Panc1 (cell line): ENCODE data around the gene NPPA. TPM values are rescaled to one million over a fixed set of nuclear protein-coding genes. Genes with fewer than 3 reads are reported as not detected.

Experiments
- ATAC-seq: fragments of 200-7000 bp; cut with Tn5 transposase; 2 replicates; pipeline ENCODE4 v1.9.1; 2020; ENCODE audit warnings: mild to moderate bottlenecking, moderate library complexity
- BruUV-seq: library from RNA; stranded (reverse); fragments of 400-500 nt; replicated peaks from 2 replicates; lab custom pipeline; 2021; lab: Mats Ljungman, UMichigan
- CTCF ChIA-PET: fragments of 300-600 bp; sonication (Branson Sonifier 250); formaldehyde crosslinking; loops from one replicate; lab custom pipeline; 2022; ENCODE audit warnings: antibody characterized with exemption; lab: Charles Lee
- POLR2A ChIA-PET: fragments of 300-600 bp; sonication (Branson Sonifier 250); formaldehyde crosslinking; loops from one replicate; lab custom pipeline; 2022; ENCODE audit warnings: antibody characterized with exemption; lab: Charles Lee
- DNase-seq: peaks from one replicate; pipeline ENCODE4 v3.0.0-alpha.2; 2010; ENCODE audit warnings: low read depth, low spot score
- H3K27ac ChIP-seq: 2 replicates; pipeline ENCODE4 v1.5.1; 2011; ENCODE audit warnings: mild to moderate bottlenecking, low read length, inconsistent platforms
- H3K27me3 ChIP-seq: fragments of 200-500 bp; sonication (Bioruptor generic); 2 replicates; pipeline ENCODE4 v1.6.0; 2014; ENCODE audit warnings: low read length, inconsistent platforms; ENCODE audit not compliant: control insufficient read depth, insufficient read depth
- H3K36me3 ChIP-seq: fragments of 200-500 bp; sonication (Bioruptor generic); 2 replicates; pipeline ENCODE4 v1.5.1; 2014; ENCODE audit warnings: inconsistent platforms, mild to moderate bottlenecking, low read length, moderate library complexity; ENCODE audit not compliant: control insufficient read depth, insufficient read depth
- H3K4me1 ChIP-seq: 2 replicates; pipeline ENCODE4 v1.5.1; 2011; ENCODE audit warnings: inconsistent platforms, mild to moderate bottlenecking, low read length, moderate library complexity; ENCODE audit not compliant: control insufficient read depth, insufficient read depth
- H3K4me3 ChIP-seq, 2 experiments: 2 replicates each; pipeline ENCODE4 v1.5.1; 2011 to 2012; ENCODE audit warnings: low read depth in 2 of 2, low read length in 2 of 2, mild to moderate bottlenecking in 2 of 2, inconsistent platforms in 1 of 2, moderate library complexity in 1 of 2
- H3K9me3 ChIP-seq: fragments of 200-500 bp; sonication (Bioruptor generic); 2 replicates; pipeline ENCODE4 v1.5.1; 2014; ENCODE audit warnings: low read depth, mild to moderate bottlenecking, inconsistent platforms, low read length, moderate library complexity; ENCODE audit not compliant: control insufficient read depth, insufficient read depth
- POLR2AphosphoS5 ChIP-seq: IDR thresholded peaks from 2 replicates; pipeline ENCODE4 v1.6.1; 2012; ENCODE audit warnings: mild to moderate bottlenecking, low read depth, low read length, moderate library complexity
- SIN3A ChIP-seq: IDR thresholded peaks from 2 replicates; pipeline ENCODE4 v1.6.1; 2012; ENCODE audit warnings: low read depth, mild to moderate bottlenecking, low read length, moderate library complexity, borderline replicate concordance; ENCODE audit not compliant: insufficient read depth
- TCF7L2 ChIP-seq: IDR thresholded peaks from 2 replicates; pipeline ENCODE4 v1.6.1; 2011; ENCODE audit warnings: mild to moderate bottlenecking, low read depth, low read length, inconsistent platforms
- in situ Hi-C: cut with HindIII; loops from 2 replicates; pipeline ENCODE4 v1.10.0; 2016; ENCODE audit warnings: low sequenced_read_pairs, low pct_unique_long_range_greater_than_20kb
- intact Hi-C: fragments of 100-400 bp; cut with micrococcal nuclease; formaldehyde crosslinking; loops from one replicate; pipeline ENCODE4 v1.10.0; 2022; ENCODE audit not compliant: unreplicated experiment
- total RNA-seq: library from RNA; stranded (reverse); gene quantifications from one replicate; pipeline ENCODE4 v1.2.1, GENCODE V29; 2021; ENCODE audit not compliant: unreplicated experiment
- TF ChIP-seq, protein P1 (sequence below): fragments of 450-650 bp; IDR thresholded peaks from 2 replicates; pipeline ENCODE4 v1.5.1; 2017; ENCODE audit warnings: mild to moderate bottlenecking
- TF ChIP-seq, protein P2 (sequence below), 2 experiments: IDR thresholded peaks; 2 replicates each; pipeline ENCODE4 v1.6.1; 2011 to 2012; ENCODE audit warnings: low read depth in 2 of 2, control low read depth in 1 of 2, low read length in 1 of 2, mild to moderate bottlenecking in 1 of 2, moderate library complexity in 1 of 2; ENCODE audit not compliant: insufficient read depth in 1 of 2

Gene NPPA
- total RNA-seq, 1 experiment from 2014 or later, result not detected

DNA sequence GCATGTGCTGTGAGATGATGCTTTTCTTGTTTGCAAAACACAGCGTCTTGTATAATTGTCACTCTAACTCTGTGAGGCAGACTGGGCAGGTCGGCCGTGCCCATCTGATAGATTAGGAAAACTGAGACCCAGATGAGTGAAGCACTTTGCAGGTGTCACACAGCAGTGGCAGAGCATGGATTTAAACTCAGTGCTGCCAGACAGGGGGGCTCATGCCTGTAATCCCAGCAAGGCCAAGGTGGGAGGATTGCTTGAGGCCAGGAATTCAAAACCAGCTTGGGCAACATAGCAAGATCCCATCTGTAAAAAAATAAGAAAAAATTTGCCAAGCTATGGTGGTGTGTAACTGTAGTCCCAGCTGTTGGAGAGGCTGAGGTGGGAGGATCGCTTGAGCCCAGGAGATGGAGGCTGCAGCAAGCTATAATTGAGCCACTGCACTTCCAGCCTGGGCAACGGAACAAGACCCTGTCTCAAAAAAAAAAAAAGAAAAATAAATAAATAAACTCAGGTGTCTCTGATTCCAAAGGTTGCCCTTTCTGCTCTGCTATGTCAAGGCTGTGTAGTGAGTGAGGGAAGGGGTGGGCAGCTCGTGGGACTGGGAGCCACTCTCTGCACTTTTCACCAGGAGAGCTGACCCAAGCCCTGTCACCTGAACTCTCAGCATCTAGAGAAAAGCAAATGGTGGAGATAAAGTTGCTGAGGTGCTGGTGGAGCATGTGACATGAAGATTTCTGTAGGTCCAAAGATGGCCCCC lies 44.0 kb upstream of the NPPA start:
- Histone ChIP-seq H3K4me1 (no peaks in the 10 kb centered on the region), H3K36me3 (no peaks in the 10 kb centered on the region), H3K9me3 (no peaks in the 10 kb centered on the region), H3K4me3 (no peak overlapping the region), H3K27me3 (no peaks in the 10 kb centered on the region), H3K27ac (no peak overlapping the region)
- ChIA-PET CTCF (interaction anchor here (1.2 to 1.3 kb wide), 2 partner anchors 16 to 53 kb away, joined by 3 to 6 read pairs; no protein-coding TSS in a partner anchor), POLR2A (interaction anchor here (0.7 to 1.5 kb wide), 3 partner anchors 9 to 534 kb away, joined by 6 to 15 read pairs (median 9); no protein-coding TSS in a partner anchor)
- DNase-seq (no peak), ATAC-seq (no peak)
- TF ChIP-seq TCF7L2 (no peak), POLR2AphosphoS5 (no peak), SIN3A (no peak)
- TF ChIP-seq, protein P1, sequence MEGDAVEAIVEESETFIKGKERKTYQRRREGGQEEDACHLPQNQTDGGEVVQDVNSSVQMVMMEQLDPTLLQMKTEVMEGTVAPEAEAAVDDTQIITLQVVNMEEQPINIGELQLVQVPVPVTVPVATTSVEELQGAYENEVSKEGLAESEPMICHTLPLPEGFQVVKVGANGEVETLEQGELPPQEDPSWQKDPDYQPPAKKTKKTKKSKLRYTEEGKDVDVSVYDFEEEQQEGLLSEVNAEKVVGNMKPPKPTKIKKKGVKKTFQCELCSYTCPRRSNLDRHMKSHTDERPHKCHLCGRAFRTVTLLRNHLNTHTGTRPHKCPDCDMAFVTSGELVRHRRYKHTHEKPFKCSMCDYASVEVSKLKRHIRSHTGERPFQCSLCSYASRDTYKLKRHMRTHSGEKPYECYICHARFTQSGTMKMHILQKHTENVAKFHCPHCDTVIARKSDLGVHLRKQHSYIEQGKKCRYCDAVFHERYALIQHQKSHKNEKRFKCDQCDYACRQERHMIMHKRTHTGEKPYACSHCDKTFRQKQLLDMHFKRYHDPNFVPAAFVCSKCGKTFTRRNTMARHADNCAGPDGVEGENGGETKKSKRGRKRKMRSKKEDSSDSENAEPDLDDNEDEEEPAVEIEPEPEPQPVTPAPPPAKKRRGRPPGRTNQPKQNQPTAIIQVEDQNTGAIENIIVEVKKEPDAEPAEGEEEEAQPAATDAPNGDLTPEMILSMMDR, result no peak
- TF ChIP-seq, protein P2, sequence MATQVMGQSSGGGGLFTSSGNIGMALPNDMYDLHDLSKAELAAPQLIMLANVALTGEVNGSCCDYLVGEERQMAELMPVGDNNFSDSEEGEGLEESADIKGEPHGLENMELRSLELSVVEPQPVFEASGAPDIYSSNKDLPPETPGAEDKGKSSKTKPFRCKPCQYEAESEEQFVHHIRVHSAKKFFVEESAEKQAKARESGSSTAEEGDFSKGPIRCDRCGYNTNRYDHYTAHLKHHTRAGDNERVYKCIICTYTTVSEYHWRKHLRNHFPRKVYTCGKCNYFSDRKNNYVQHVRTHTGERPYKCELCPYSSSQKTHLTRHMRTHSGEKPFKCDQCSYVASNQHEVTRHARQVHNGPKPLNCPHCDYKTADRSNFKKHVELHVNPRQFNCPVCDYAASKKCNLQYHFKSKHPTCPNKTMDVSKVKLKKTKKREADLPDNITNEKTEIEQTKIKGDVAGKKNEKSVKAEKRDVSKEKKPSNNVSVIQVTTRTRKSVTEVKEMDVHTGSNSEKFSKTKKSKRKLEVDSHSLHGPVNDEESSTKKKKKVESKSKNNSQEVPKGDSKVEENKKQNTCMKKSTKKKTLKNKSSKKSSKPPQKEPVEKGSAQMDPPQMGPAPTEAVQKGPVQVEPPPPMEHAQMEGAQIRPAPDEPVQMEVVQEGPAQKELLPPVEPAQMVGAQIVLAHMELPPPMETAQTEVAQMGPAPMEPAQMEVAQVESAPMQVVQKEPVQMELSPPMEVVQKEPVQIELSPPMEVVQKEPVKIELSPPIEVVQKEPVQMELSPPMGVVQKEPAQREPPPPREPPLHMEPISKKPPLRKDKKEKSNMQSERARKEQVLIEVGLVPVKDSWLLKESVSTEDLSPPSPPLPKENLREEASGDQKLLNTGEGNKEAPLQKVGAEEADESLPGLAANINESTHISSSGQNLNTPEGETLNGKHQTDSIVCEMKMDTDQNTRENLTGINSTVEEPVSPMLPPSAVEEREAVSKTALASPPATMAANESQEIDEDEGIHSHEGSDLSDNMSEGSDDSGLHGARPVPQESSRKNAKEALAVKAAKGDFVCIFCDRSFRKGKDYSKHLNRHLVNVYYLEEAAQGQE (IDR thresholded peaks at IDR 0.05; ENCODE audit: insufficient read depth in 1 of 2, low read depth in 2 of 2, low read length in 1 of 2), result no peak
- in situ Hi-C loops (no loop called here), intact Hi-C loops (loop anchor here (2.0 kb wide), 1 partner anchor 53 kb away; no protein-coding TSS in a partner anchor)
- no TSS peak for BruUV-seq

DNA sequence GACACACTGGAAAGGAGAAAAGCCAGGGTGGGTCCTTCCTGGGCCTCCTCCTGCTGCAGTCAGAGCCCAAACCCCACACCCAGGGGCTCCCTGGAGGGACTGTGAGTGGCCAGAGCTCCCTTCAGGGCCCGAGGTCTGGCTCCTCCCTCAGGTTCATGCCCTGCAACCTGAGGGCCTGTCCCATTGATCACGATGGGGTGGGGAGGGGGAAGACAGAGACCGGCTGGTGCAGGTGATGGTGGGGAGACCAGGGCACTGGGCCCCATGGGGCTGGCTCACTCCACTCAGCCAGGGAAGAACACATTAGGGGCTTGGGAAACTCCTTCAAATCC lies 41.3 kb upstream of the NPPA start:
- DNase-seq, result no peak
- no peak for TF ChIP-seq SIN3A
- H3K9me3 ChIP-seq, result no peaks in the 10 kb centered on the region
- BruUV-seq, result no TSS peak
- CTCF ChIA-PET, result no interaction called here
- no peaks in the 10 kb centered on the region for H3K4me1 ChIP-seq
- no peak overlapping the region for H3K27ac ChIP-seq
- H3K4me3 ChIP-seq, result no peak overlapping the region
- H3K36me3 ChIP-seq, result no peaks in the 10 kb centered on the region
- in situ Hi-C loops (no loop called here), intact Hi-C loops (no loop called here)
- POLR2A ChIA-PET, result no interaction called here
- ATAC-seq, result no peak
- H3K27me3 ChIP-seq, result no peaks in the 10 kb centered on the region
